Erythroblast (primary cell): ENCODE data around the gene ABHD15.
A peak's percentile ranks its signal among the peaks of the same experiment; 100 is the strongest.

Experiments
- DNase-seq, 2 experiments: peaks; one replicate each; lab custom pipeline; 2025; lab: John Stamatoyannopoulos, UW
- GATA1 ChIP-seq: IDR thresholded peaks from 2 replicates; pipeline ENCODE4 v1.6.1; 2011; ENCODE audit warnings: low read depth, mild to moderate bottlenecking, control low read depth, low read length, moderate library complexity
- POLR2A ChIP-seq: IDR thresholded peaks from 2 replicates; pipeline ENCODE4 v1.6.1; 2011; ENCODE audit warnings: mild to moderate bottlenecking, low read length

ABHD15 gene

DNA sequence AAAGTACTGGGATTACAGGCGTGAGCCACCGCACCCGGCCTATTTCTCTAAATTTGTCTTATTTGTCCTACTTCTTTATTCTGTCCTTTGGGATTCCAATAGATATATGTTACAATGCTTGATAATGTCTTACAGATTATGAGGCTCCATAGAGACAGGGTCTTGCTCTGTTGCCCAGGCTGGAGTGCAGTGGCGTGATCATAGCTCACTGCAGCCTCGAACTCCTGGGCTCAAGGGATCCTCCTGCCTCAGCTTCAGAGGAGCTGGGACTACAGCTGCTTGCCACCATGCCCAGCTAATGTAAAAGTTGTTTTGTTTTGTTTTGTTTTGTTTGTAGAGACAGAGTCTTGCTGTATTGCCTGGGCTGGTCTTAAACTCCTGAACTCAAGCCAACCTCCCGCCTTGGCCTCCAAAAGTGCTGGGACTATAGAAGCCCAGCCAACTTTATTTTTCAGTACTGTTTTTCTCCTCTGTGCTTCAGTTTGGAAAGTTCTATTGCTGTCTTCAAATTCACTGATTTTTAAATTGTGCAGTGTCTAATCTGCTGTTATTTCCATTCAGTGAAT, 36.4 kb upstream of the ABHD15 start:
- no peak for DNase-seq
- TF ChIP-seq GATA1 (no peak), POLR2A (no peak)

- no peak for DNase-seq
- TF ChIP-seq GATA1 (no peak), POLR2A (no peak)
These were observed 30.7 kb upstream of the ABHD15 start for GRCh38 chr17:29597361-29598172.

GRCh38 chr17:29596811-29597210, 30.0 kb upstream of the ABHD15 start:
- TF ChIP-seq GATA1 (no peak), POLR2A (no peak)

GRCh38 chr17:29595943-29596774, 29.3 kb upstream of the ABHD15 start:
- no peak for DNase-seq
- TF ChIP-seq GATA1 (no peak), POLR2A (no peak)

More at GRCh38 chr17:29596811-29597210, 30.0 kb upstream of the ABHD15 start:
- DNase-seq = no peak

DNA sequence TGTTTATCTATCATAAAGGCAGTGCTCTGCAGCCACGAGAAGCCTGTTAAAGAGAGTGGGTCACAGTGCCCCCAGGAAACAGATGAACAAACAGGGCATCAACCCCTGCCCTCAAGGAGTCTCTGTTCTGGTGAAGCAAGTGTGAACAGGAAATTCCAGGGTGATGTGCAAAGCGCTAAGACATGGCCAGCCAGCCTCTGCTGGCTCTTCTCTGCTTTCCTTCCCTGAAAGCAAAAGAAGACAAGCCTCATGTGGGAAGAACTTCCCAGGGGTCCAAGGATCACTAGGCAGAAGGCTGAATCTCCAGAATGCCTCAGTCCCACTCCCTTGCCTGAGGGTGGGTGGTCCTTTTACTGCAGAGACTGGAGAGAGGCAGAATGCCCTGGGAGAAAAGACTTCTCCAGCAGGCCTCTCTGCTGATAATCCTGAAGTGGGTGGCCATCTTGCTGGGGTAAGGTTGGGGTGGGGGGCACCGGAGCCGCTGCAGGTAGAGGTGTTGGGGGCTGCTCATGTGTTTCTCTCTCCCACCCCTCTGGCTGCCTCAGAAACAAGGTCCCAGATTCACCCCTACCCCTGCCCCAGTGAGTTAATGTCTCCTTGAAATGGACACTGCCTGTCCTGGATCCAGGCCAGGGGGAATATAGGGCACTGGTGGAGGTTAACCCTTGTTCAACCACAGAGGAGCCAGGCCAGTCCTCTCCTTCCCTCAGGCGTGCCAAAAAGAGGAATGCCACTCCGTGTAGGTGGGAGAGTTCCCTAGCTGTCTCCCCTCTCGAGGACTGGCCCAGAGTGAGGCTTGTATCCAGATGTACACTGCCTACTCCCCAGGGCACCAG, 28.5 kb upstream of the ABHD15 start:
- DNase-seq = no peak
- TF ChIP-seq POLR2A (no peak), GATA1 (no peak)

GRCh38 chr17:29594519-29595090, 27.8 kb upstream of the ABHD15 start:
- TF ChIP-seq POLR2A (no peak), GATA1 (no peak)
- no peak for DNase-seq

GRCh38 chr17:29593591-29594518, 27.0 kb upstream of the ABHD15 start:
- DNase-seq = peak; percentile 30 to 31
- no peak for TF ChIP-seq POLR2A
- no peak for TF ChIP-seq GATA1

GRCh38 chr17:29592850-29593551, 26.2 kb upstream of the ABHD15 start, which contains the start of gene ANKRD13B:
ANKRD13B (plus strand) TSS chr17:29593132; CDS start chr17:29593622, 490 bp downstream.
- DNase-seq = peak in 1 of 2 experiments; percentile 43
- no peak for TF ChIP-seq GATA1
- no peak for TF ChIP-seq POLR2A

DNA sequence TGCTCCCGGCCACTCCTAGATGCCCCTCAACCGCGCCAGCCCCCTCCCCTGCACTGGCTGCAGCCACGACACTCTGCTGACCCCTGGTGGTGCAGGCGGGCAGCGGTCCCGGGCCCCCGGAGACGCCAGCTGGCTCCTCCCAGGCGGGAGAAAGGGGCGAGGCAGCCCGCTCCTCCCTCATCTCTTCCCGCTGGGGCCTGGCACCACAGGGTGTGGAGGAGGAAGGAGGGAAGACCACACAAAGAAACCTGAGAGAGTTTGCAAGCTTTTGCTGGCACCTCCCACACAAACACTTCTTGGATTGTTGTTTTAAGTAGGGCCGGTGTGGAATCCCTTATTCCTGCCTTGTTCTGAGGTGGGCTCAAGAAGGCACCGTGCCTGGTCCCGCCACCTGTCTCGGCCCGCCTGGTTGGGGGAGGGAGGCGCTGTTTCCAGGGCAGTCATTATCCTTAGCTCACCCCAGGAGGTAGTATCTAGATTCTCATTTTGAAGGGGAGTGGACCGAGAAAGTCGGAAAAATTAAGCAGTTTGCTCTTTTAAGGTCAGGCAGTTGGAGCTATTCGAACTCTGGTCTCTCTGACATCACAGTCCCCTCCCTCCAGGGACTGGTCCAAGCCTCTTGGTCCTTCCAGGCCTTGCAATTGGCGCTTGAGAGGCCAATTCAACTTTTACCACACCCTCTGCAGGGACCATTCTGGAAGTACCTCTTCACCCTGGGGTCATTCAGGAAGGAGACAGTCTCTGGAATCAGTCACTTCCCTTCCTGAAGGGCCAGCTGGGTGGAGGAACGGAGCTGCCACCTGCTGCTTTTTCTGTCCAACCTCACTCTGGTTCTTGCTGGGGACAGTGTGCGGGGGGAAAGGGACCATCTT, 25.1 kb upstream of the ABHD15 start:
- TF ChIP-seq POLR2A (no peak), GATA1 (no peak)
- DNase-seq = peak; percentile 73 to 80

DNA sequence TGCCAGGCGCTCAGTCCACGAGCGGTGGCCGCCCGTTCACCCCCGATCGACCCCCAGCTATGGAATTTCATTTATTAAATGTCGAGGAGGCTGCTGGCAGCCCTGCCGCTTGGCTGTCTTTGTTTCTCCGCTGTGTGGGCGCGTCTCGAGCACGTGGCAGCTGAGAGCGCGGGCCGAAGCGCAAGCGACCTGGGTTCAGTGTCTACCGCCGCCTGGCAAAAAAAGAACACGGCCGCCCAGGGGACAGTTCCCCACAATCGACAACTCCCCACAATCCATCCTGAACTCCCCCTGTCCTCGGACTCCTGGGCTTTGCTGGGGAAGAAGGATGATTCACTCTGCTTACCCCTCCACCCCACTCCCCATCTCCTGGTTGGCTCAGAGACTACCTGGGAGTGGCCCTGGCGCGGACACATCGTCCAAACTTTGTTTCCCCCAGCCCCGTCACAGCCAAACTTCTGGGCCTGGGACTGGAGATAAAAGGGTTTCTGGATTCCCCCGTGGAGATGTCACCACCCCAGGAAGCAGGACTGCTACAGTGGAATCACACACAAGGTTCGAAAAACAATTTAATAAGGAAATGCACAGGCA, 24.4 kb upstream of the ABHD15 start:
- peak; percentile 54 to 62 for DNase-seq
- no peak for TF ChIP-seq GATA1
- TF ChIP-seq POLR2A = no peak
